GM19239 (cell line): ENCODE results near the gene SV2C.

ENCODE experiments used
- DNase-seq: peaks from one replicate; pipeline ENCODE4 v3.0.0; 2011; ENCODE audit warnings: low spot score; ENCODE audit not compliant: insufficient read length
- FAIRE-seq: peaks from 2 replicates; lab custom pipeline; 2011; peaks lifted over from hg19 to GRCh38; lab: Jason Lieb, UNC

SV2C gene

GRCh38 chr5:76099286-76099702 lies 16.1 kb downstream of the SV2C start:
- DNase-seq (no peak), FAIRE-seq (peak; percentile 58)

- no peak for FAIRE-seq
These were observed 16.6 kb downstream of the SV2C start for GRCh38 chr5:76099756-76100155.

GRCh38 chr5:76104027-76104426 lies 20.8 kb downstream of the SV2C start:
- FAIRE-seq, result no peak
- DNase-seq, result no peak

More at GRCh38 chr5:76099756-76100155, 16.6 kb downstream of the SV2C start:
- DNase-seq, result no peak

- no peak for FAIRE-seq
- DNase-seq, result no peak
These were observed 23.0 kb downstream of the SV2C start for GRCh38 chr5:76106149-76106548.

- DNase-seq (no peak), FAIRE-seq (no peak)
These were observed 28.4 kb downstream of the SV2C start for GRCh38 chr5:76111477-76112174.

- no peak for DNase-seq
These were observed 29.9 kb downstream of the SV2C start for GRCh38 chr5:76113103-76113502.

GRCh38 chr5:76114179-76114851 lies 31.1 kb downstream of the SV2C start:
- no peak for FAIRE-seq

More at GRCh38 chr5:76113103-76113502, 29.9 kb downstream of the SV2C start:
- no peak for FAIRE-seq

GRCh38 chr5:76125346-76125745 lies 42.2 kb downstream of the SV2C start:
- no peak for DNase-seq
- FAIRE-seq, result no peak

More at GRCh38 chr5:76114179-76114851, 31.1 kb downstream of the SV2C start:
- no peak for DNase-seq

GRCh38 chr5:76125888-76126287 lies 42.7 kb downstream of the SV2C start:
- no peak for DNase-seq
- no peak for FAIRE-seq

- no peak for DNase-seq
- no peak for FAIRE-seq
These were observed 50.8 kb downstream of the SV2C start for GRCh38 chr5:76134003-76134402.

GRCh38 chr5:76134646-76135045 lies 51.5 kb downstream of the SV2C start:
- FAIRE-seq (no peak), DNase-seq (no peak)

GRCh38 chr5:76137887-76138542 lies 54.8 kb downstream of the SV2C start:
- DNase-seq, result no peak
- no peak for FAIRE-seq

GRCh38 chr5:76143884-76144283 lies 60.7 kb downstream of the SV2C start:
- FAIRE-seq (no peak), DNase-seq (no peak)

- FAIRE-seq (no peak), DNase-seq (no peak)
These were observed 61.5 kb downstream of the SV2C start for GRCh38 chr5:76144513-76145274.

- FAIRE-seq (no peak), DNase-seq (no peak)
These were observed 62.8 kb downstream of the SV2C start for GRCh38 chr5:76145945-76146344.

GRCh38 chr5:76149636-76150035 lies 66.5 kb downstream of the SV2C start:
- DNase-seq, result no peak
- no peak for FAIRE-seq

GRCh38 chr5:76152161-76152560 lies 69.0 kb downstream of the SV2C start:
- DNase-seq (no peak), FAIRE-seq (no peak)

- FAIRE-seq, result no peak
- DNase-seq, result no peak
These were observed 69.5 kb downstream of the SV2C start for GRCh38 chr5:76152700-76153099.

GRCh38 chr5:76153271-76153670 lies 70.1 kb downstream of the SV2C start:
- no peak for DNase-seq
- no peak for FAIRE-seq

GRCh38 chr5:76154009-76154690 lies 71.0 kb downstream of the SV2C start:
- FAIRE-seq (no peak), DNase-seq (no peak)
